Neural progenitor cell (in vitro differentiated cells): ENCODE data around the gene ZBTB20.

ENCODE experiments used
- EZH2 ChIP-seq: fragments of 200-600 bp; sonication (generic); IDR thresholded peaks from 2 replicates; pipeline ENCODE4 v1.6.1; 2017; ENCODE audit warnings: antibody characterized with exemption, mild to moderate bottlenecking, moderate library complexity
- EZH2phosphoT487 ChIP-seq: fragments of 200-600 bp; sonication (generic); IDR thresholded peaks from 2 replicates; pipeline ENCODE4 v1.6.1; 2017; ENCODE audit warnings: antibody characterized with exemption
- TF ChIP-seq, protein P1 (sequence below): fragments of 200-600 bp; sonication (generic); IDR thresholded peaks from 2 replicates; pipeline ENCODE4 v1.5.1; 2017; ENCODE audit warnings: antibody characterized with exemption, mild to moderate bottlenecking

DNA sequence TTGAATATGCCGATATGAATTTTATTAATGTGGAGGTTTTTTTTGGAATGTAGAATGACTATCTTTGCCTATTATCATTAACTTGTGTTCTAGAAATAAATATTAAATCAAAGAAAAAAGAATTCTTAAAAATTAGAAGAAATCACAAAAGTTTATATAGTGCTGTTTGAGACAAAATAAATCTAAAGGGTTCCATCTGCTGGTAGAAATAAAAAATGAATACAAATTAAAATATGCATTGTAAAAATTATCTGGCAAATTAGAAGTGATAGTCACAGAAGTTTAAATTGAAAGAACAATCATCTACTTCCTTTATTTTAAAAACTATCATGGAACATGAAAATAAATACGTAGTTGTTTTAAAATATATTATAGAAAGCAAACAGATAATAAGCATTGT lies 22.7 kb upstream of the ZBTB20 start:
- TF ChIP-seq, protein P1, sequence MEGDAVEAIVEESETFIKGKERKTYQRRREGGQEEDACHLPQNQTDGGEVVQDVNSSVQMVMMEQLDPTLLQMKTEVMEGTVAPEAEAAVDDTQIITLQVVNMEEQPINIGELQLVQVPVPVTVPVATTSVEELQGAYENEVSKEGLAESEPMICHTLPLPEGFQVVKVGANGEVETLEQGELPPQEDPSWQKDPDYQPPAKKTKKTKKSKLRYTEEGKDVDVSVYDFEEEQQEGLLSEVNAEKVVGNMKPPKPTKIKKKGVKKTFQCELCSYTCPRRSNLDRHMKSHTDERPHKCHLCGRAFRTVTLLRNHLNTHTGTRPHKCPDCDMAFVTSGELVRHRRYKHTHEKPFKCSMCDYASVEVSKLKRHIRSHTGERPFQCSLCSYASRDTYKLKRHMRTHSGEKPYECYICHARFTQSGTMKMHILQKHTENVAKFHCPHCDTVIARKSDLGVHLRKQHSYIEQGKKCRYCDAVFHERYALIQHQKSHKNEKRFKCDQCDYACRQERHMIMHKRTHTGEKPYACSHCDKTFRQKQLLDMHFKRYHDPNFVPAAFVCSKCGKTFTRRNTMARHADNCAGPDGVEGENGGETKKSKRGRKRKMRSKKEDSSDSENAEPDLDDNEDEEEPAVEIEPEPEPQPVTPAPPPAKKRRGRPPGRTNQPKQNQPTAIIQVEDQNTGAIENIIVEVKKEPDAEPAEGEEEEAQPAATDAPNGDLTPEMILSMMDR: no peak
- TF ChIP-seq EZH2 (no peak), EZH2phosphoT487 (no peak)
